Left lung (tissue), 10 donors: ENCODE data around the gene CNTN4. TPM values are rescaled to one million over a fixed set of nuclear protein-coding genes. Genes with fewer than 3 reads are reported as not detected.
A peak's percentile ranks its signal among the peaks of the same experiment; 100 is the strongest.

ENCODE experiments used
- ATAC-seq: fragments of 200-7000 bp; cut with Tn5 transposase; one replicate; pipeline ENCODE4 v1.9.1; 2020; ENCODE audit warnings: moderate library complexity
- DNase-seq, 4 donors: peaks; one replicate each; pipeline ENCODE4 v3.0.0-alpha.2; 2013 to 2020
- H3K27ac ChIP-seq, 2 donors: fragments of 200-600 bp; sonication (generic) in 1 of 2; one replicate each; pipeline versions ENCODE4 v1.5.0 to v1.8.0; 2020 to 2021
- H3K27me3 ChIP-seq, 2 donors: fragments of 200-600 bp; sonication (generic) in 1 of 2; one replicate each; pipeline versions ENCODE4 v1.5.0 to v1.8.0; 2020 to 2021
- H3K36me3 ChIP-seq, 2 donors: fragments of 200-600 bp; sonication (generic) in 1 of 2; one replicate each; pipeline versions ENCODE4 v1.5.0 to v1.8.0; 2020 to 2021
- H3K4me1 ChIP-seq, 2 donors: fragments of 200-600 bp; one replicate each; pipeline ENCODE4 v1.8.0; 2021
- H3K4me3 ChIP-seq, 2 donors: fragments of 200-600 bp; sonication (generic) in 1 of 2; one replicate each; pipeline versions ENCODE4 v1.5.0 to v1.8.0; 2020 to 2021; ENCODE audit warnings: mild to moderate bottlenecking in 1 of 2
- H3K9me3 ChIP-seq, 2 donors: fragments of 200-600 bp; sonication (generic) in 1 of 2; one replicate each; pipeline versions ENCODE4 v1.5.0 to v1.8.0; 2020 to 2021
- intact Hi-C, 2 donors: fragments of 100-400 bp; cut with DNase I; formaldehyde crosslinking; loops; one replicate each; pipeline versions ENCODE4 v1.11.2 to v1.14.2; 2022
- polyA plus RNA-seq, 6 donors: library from polyadenylated mRNA; unstranded; fragments of 120-200 nt; gene quantifications; one replicate each; pipeline ENCODE4 v1.2.1, GENCODE V29; 2013; ENCODE audit not compliant: insufficient read length in 6 of 6
- total RNA-seq, 2 donors: library from RNA; stranded (reverse); fragmentation: NEBNext Ultra II Directional; extraction: Animal tissue kit (Norgen Biotek cat#: 25700); gene quantifications; one replicate each; pipeline ENCODE4 v1.2.1, GENCODE V29; 2021
- TF ChIP-seq, protein P1 (sequence below), 2 donors: fragments of 200-600 bp; sonication (generic) in 1 of 2; IDR thresholded peaks; one replicate each; pipeline versions ENCODE4 v1.5.0 to v1.8.0; 2021; ENCODE audit warnings: antibody characterized with exemption in 2 of 2
- donor health status: DM: no; HTN: yes; CAD: no.
- donor health status: DM: no; HTN: no; CAD: no.

CNTN4 gene
- total and polyA plus RNA-seq, 8 donors, result 5.9 to 10.4 (median 8.2) TPM

DNA sequence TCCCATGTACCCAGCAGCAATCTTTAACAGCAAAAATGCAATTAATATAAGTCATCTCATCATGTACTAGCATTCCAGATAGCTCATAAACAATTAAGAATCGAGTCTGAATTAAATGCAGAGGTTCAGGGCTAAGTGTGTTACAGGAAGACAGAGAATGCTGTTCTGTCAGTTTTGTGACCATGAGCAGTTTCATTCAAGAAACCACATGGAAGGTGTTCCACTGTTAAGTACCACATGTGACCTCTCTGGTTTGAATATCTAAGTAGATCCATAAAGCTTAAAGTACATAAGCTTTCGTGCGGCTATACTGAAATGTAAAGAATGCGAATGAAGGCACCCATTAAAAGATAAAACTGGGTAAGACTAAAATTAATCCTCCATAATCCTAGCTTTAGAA, 739.2 kb downstream of the CNTN4 start:
- Histone ChIP-seq H3K27me3 (no peaks in the 10 kb centered on the region), H3K9me3 (no peaks in the 10 kb centered on the region), H3K4me1 (no peaks in the 10 kb centered on the region), H3K27ac (no peak overlapping the region), H3K36me3 (no peaks in the 10 kb centered on the region), H3K4me3 (no peak overlapping the region)
- TF ChIP-seq, protein P1, sequence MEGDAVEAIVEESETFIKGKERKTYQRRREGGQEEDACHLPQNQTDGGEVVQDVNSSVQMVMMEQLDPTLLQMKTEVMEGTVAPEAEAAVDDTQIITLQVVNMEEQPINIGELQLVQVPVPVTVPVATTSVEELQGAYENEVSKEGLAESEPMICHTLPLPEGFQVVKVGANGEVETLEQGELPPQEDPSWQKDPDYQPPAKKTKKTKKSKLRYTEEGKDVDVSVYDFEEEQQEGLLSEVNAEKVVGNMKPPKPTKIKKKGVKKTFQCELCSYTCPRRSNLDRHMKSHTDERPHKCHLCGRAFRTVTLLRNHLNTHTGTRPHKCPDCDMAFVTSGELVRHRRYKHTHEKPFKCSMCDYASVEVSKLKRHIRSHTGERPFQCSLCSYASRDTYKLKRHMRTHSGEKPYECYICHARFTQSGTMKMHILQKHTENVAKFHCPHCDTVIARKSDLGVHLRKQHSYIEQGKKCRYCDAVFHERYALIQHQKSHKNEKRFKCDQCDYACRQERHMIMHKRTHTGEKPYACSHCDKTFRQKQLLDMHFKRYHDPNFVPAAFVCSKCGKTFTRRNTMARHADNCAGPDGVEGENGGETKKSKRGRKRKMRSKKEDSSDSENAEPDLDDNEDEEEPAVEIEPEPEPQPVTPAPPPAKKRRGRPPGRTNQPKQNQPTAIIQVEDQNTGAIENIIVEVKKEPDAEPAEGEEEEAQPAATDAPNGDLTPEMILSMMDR (IDR thresholded peaks at IDR 0.05), result no peak
- DNase-seq (no peak), ATAC-seq (no peak)
- intact Hi-C loops, result no loop called here

DNA sequence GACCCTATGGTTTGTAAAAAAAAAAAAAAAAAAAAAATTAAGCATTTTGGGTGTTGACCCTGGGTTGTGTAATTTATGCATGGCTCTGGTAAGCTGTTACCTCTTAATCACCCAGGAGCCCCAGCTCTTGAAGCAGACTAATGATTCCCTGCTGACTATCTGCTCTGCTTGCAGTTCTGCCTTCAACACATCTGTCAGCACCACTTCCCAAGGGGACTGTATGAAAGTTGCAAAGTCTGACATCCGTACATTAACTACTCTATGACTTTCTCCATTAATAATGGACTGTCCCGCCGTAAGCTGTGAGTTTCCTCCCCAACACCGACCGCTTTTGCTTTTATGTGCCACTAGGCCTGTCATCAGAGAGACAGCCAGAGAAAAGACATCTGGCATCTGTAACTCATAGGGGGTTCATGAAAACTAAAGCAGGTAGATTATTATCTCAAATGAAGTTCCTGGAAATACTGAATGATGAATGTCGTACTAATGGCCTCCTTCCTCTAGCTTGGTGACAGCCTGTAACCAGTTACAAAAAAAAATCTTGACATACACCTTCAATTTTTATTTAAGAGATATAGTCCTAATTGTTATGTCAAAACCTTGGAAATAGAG, 740.0 kb downstream of the CNTN4 start:
- no peaks in the 10 kb centered on the region for H3K27me3 ChIP-seq
- H3K4me3 ChIP-seq, result no peak overlapping the region
- TF ChIP-seq, protein P1 (IDR thresholded peaks at IDR 0.05), result no peak
- H3K36me3 ChIP-seq, result no peaks in the 10 kb centered on the region
- DNase-seq (no peak), ATAC-seq (no peak)
- intact Hi-C loops, result no loop called here
- H3K27ac ChIP-seq, result no peak overlapping the region
- H3K9me3 ChIP-seq, result no peaks in the 10 kb centered on the region
- H3K4me1 ChIP-seq, result no peaks in the 10 kb centered on the region

DNA sequence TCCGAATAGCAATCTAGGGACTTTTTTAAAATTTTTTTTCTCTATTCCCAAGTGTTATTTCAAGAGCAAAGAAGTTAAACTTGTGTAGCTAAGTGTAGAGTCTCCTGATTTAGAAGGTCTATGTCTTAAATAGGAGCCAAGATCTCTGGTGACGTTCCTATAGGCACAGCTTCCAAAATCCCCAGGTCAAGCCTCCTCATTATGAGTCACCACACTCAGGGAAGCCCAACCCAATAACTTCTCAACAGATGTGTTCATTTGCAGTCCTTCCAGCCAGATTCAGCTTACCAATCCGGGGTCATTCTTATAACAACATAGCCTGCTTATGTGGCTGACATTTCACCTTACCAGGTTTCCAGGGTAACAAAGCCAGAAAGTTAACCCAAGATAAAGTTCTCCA, 741.2 kb downstream of the CNTN4 start:
- Histone ChIP-seq H3K27ac (no peak overlapping the region), H3K4me1 (no peaks in the 10 kb centered on the region), H3K27me3 (no peaks in the 10 kb centered on the region), H3K9me3 (no peaks in the 10 kb centered on the region), H3K36me3 (no peaks in the 10 kb centered on the region), H3K4me3 (no peak overlapping the region)
- intact Hi-C loops, result no loop called here
- peak; percentile 26 for ATAC-seq
- DNase-seq, result no peak
- TF ChIP-seq, protein P1 (IDR thresholded peaks at IDR 0.05), result no peak

DNA sequence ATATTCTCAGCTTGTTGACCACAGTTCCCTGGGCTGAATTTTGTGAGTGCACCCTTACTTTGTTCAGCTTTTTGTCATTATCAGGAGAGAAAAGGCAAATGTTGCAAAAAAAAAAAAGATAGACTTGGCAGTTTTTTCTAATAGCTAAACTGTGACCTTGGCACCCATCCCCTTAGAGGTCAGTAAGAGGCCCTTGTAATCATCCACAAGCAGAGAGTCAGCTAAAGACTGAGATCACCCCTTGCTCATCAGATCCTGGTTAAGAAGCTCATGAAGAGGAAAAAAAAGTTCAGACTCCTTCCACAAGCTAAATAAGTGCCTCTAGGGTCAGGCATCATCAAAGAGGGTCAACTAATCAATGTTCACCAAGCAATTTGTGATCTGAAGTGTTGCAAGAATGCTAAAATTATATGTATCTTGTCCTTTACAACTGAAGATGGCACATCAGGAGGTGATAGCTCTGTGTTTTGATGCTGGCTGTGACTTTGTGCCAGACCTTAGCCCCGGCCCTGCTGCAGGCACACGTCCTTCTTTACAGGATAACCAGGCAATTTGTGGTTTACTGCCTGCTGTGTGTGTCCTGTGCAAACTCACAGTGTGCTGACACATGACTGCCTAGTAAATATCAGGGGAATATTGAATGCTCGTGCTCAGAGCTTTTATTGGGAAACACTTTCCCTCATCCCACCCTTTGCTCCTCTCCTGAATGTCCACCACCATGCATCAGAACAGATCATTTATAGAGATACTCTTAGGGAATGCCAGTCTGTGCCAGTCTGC, 748.6 kb downstream of the CNTN4 start:
- intact Hi-C loops, result no loop called here
- Histone ChIP-seq H3K36me3 (no peaks in the 10 kb centered on the region), H3K4me1 (no peaks in the 10 kb centered on the region), H3K27ac (no peak overlapping the region), H3K9me3 (no peaks in the 10 kb centered on the region), H3K4me3 (no peak overlapping the region), H3K27me3 (no peaks in the 10 kb centered on the region)
- no peak for ATAC-seq
- TF ChIP-seq, protein P1 (IDR thresholded peaks at IDR 0.05), result no peak
- no peak for DNase-seq

DNA sequence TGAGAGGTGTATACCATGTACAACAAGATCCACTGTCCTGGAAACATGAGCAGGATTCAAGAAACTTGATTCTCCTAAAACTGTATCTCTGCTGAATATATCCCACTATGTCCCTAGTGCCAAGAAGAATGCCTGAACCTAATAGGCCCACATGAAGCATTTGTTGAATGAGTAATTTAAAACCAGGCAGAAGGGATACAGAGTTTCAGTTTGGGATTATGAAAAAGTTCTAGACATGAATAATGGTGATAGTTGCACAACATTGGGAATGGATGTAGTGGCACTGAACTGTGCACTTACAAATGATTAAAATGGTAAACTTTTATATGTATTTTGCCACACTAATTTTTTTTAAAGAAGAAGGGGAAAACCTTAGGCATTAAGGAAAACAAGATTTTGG, 750.4 kb downstream of the CNTN4 start:
- TF ChIP-seq, protein P1 (IDR thresholded peaks at IDR 0.05), result no peak
- no peaks in the 10 kb centered on the region for H3K4me1 ChIP-seq
- intact Hi-C loops, result no loop called here
- no peaks in the 10 kb centered on the region for H3K27me3 ChIP-seq
- ATAC-seq, result no peak
- DNase-seq, result no peak
- no peaks in the 10 kb centered on the region for H3K36me3 ChIP-seq
- H3K4me3 ChIP-seq, result no peak overlapping the region
- H3K9me3 ChIP-seq, result no peaks in the 10 kb centered on the region
- H3K27ac ChIP-seq, result no peak overlapping the region
